CD4-positive, CD25-positive, alpha-beta regulatory T cell (primary cell): ENCODE data around the gene PPP2R2D. TPM values are rescaled to one million over a fixed set of nuclear protein-coding genes. Genes with fewer than 3 reads are reported as not detected.
"Not testable (repeated sequence)": the region's sequence is repeated elsewhere in the genome, so short reads cannot be mapped to it uniquely, and the experiment has no call there.

Experiments
- ATAC-seq, 2 donors: fragments of 150-1000 bp; cut with Tn5 transposase; one replicate each; pipeline ENCODE4 v1.10.0; 2021; ENCODE audit warnings: low read depth in 2 of 2, moderate number of reproducible peaks in 2 of 2, moderate library complexity in 1 of 2
- DNase-seq, 3 donors: peaks; one replicate each; pipeline versions ENCODE4 v3.0.0 to v3.0.0-alpha.2; 2012 to 2022; ENCODE audit warnings: mixed read lengths in 1 of 3
- H3K27ac ChIP-seq: one replicate; pipeline ENCODE4 v1.7.0; 2013; ENCODE audit warnings: mild to moderate bottlenecking, low read length; ENCODE audit not compliant: insufficient read depth, poor library complexity, severe bottlenecking
- H3K27me3 ChIP-seq: one replicate; pipeline ENCODE4 v1.7.0; 2013; ENCODE audit warnings: low read length; ENCODE audit not compliant: control insufficient read depth, insufficient read depth
- H3K36me3 ChIP-seq: one replicate; pipeline ENCODE4 v1.7.0; 2013; ENCODE audit warnings: mild to moderate bottlenecking, low read length, moderate library complexity; ENCODE audit not compliant: control insufficient read depth, insufficient read depth
- H3K4me1 ChIP-seq: 2 replicates; pipeline ENCODE4 v1.7.0; 2013; ENCODE audit warnings: mild to moderate bottlenecking, low read length; ENCODE audit not compliant: insufficient read depth, control insufficient read depth, poor library complexity, severe bottlenecking
- H3K4me3 ChIP-seq: one replicate; pipeline ENCODE4 v1.7.0; 2013; ENCODE audit warnings: low read depth, mild to moderate bottlenecking, low read length, moderate library complexity
- H3K9me3 ChIP-seq, 2 experiments: 1 replicate in 1 of 2; 2 replicates in 1 of 2; pipeline ENCODE4 v1.7.0; 2013; ENCODE audit warnings: low read length in 2 of 2, mild to moderate bottlenecking in 1 of 2, moderate library complexity in 1 of 2; ENCODE audit not compliant: control insufficient read depth in 2 of 2
- H3K27ac Mint-ChIP-seq, 3 donors: one replicate each; pipeline ENCODE4 v1.8.0; 2020 to 2022; ENCODE audit warnings: mild to moderate bottlenecking in 3 of 3, mixed read lengths in 3 of 3, moderate library complexity in 2 of 3
- H3K27me3 Mint-ChIP-seq: one replicate; pipeline ENCODE4 v1.8.0; 2022; ENCODE audit warnings: mild to moderate bottlenecking, mixed read lengths
- H3K36me3 Mint-ChIP-seq: one replicate; pipeline ENCODE4 v1.8.0; 2020; ENCODE audit warnings: mixed read lengths
- H3K4me1 Mint-ChIP-seq, 4 donors: one replicate each; pipeline ENCODE4 v1.8.0; 2020 to 2022; ENCODE audit warnings: mixed read lengths in 4 of 4, mild to moderate bottlenecking in 1 of 4
- H3K4me3 Mint-ChIP-seq, 4 donors: one replicate each; pipeline ENCODE4 v1.8.0; 2020 to 2022; ENCODE audit warnings: mild to moderate bottlenecking in 4 of 4, mixed read lengths in 4 of 4, moderate library complexity in 3 of 4
- H3K9me3 Mint-ChIP-seq, 7 donors: one replicate each; pipeline ENCODE4 v1.8.0; 2020 to 2022; ENCODE audit warnings: mixed read lengths in 7 of 7, mild to moderate bottlenecking in 3 of 7, moderate library complexity in 2 of 7
- polyA plus RNA-seq, 4 donors: library from polyadenylated mRNA; unstranded; fragments of 300-500 nt; fragmentation: Illumina TruSeq; gene quantifications; one replicate each; pipeline ENCODE4 v1.2.3, GENCODE V29; 2021
- total RNA-seq: library from RNA; stranded (reverse); gene quantifications from one replicate; pipeline ENCODE4 v1.2.3, GENCODE V29; 2022

Gene PPP2R2D
- total and polyA plus RNA-seq, 5 donors from 2014 or later: 23.8 to 48.1 (median 26.6) TPM

GRCh38 chr10:131912620-131913019, 11.8 kb downstream of the PPP2R2D start:
- H3K27ac Mint-ChIP-seq: peak overlapping the region in 1 of 3 donors; percentile 78
- Histone ChIP-seq H3K4me3 (no peak overlapping the region), H3K27ac (no peak overlapping the region), H3K4me1 (peaks cover 33% of the 10 kb centered on the region), H3K9me3 (no peaks in the 10 kb centered on the region), H3K27me3 (no peaks in the 10 kb centered on the region), H3K36me3 (peaks cover 29% of the 10 kb centered on the region)
- peaks cover 31% of the 10 kb centered on the region for H3K36me3 Mint-ChIP-seq
- ATAC-seq: no peak
- H3K9me3 Mint-ChIP-seq: peaks cover 0 to 1% (median 0%) of the 10 kb centered on the region in 7 donors
- no peaks in the 10 kb centered on the region for H3K27me3 Mint-ChIP-seq
- no peak overlapping the region for H3K4me3 Mint-ChIP-seq
- DNase-seq: no peak
- peaks cover 25 to 89% (median 61%) of the 10 kb centered on the region in 4 donors for H3K4me1 Mint-ChIP-seq

GRCh38 chr10:131915484-131915883, 14.7 kb downstream of the PPP2R2D start:
- no peaks in the 10 kb centered on the region for H3K9me3 ChIP-seq
- peaks cover 0 to 1% (median 0%) of the 10 kb centered on the region in 7 donors for H3K9me3 Mint-ChIP-seq
- H3K4me3 Mint-ChIP-seq: no peak overlapping the region
- no peak overlapping the region for H3K27ac ChIP-seq
- DNase-seq (no peak), ATAC-seq (no peak)
- H3K27me3 ChIP-seq: no peaks in the 10 kb centered on the region
- H3K4me3 ChIP-seq: no peak overlapping the region
- peaks cover 17 to 86% (median 54%) of the 10 kb centered on the region in 4 donors for H3K4me1 Mint-ChIP-seq
- H3K27ac Mint-ChIP-seq: no peak overlapping the region
- H3K4me1 ChIP-seq: peaks cover 13% of the 10 kb centered on the region
- peaks cover 22% of the 10 kb centered on the region for H3K36me3 Mint-ChIP-seq
- peaks cover 16% of the 10 kb centered on the region for H3K36me3 ChIP-seq
- no peaks in the 10 kb centered on the region for H3K27me3 Mint-ChIP-seq

GRCh38 chr10:131915990-131916766, 15.4 kb downstream of the PPP2R2D start:
- Histone ChIP-seq H3K27me3 (no peaks in the 10 kb centered on the region), H3K9me3 (no peaks in the 10 kb centered on the region), H3K36me3 (peaks cover 14% of the 10 kb centered on the region), H3K4me1 (peaks cover 15% of the 10 kb centered on the region), H3K4me3 (no peak overlapping the region), H3K27ac (no peak overlapping the region)
- no peaks in the 10 kb centered on the region for H3K27me3 Mint-ChIP-seq
- H3K9me3 Mint-ChIP-seq: peaks cover 0 to 1% (median 0%) of the 10 kb centered on the region in 7 donors
- peaks cover 22% of the 10 kb centered on the region for H3K36me3 Mint-ChIP-seq
- H3K4me1 Mint-ChIP-seq: peaks cover 20 to 86% (median 57%) of the 10 kb centered on the region in 4 donors
- ATAC-seq: no peak
- DNase-seq: no peak
- no peak overlapping the region for H3K4me3 Mint-ChIP-seq
- H3K27ac Mint-ChIP-seq: peak overlapping the region in 2 of 3 donors; percentile 38 to 46

GRCh38 chr10:131916767-131917160, 16.0 kb downstream of the PPP2R2D start:
- H3K9me3 Mint-ChIP-seq, H3K4me3 ChIP-seq, H3K27me3 ChIP-seq, H3K27ac ChIP-seq, ATAC-seq, H3K36me3 ChIP-seq, DNase-seq, H3K27me3 Mint-ChIP-seq, H3K9me3 ChIP-seq, H3K4me3 Mint-ChIP-seq: not testable (repeated sequence)
- peaks cover 18% of the 10 kb centered on the region for H3K4me1 ChIP-seq
- H3K4me1 Mint-ChIP-seq: peaks cover 17 to 86% (median 60%) of the 10 kb centered on the region in 4 donors
- H3K27ac Mint-ChIP-seq: peak overlapping the region in 2 of 3 donors; percentile 38 to 46
- H3K36me3 Mint-ChIP-seq: peaks cover 21% of the 10 kb centered on the region

GRCh38 chr10:131917496-131917895, 16.7 kb downstream of the PPP2R2D start:
- peaks cover 18% of the 10 kb centered on the region for H3K4me1 ChIP-seq
- not testable (repeated sequence) for H3K27ac ChIP-seq, H3K27me3 Mint-ChIP-seq, H3K27ac Mint-ChIP-seq, H3K27me3 ChIP-seq, ATAC-seq, H3K9me3 Mint-ChIP-seq, DNase-seq, H3K36me3 ChIP-seq, H3K9me3 ChIP-seq, H3K4me3 ChIP-seq, H3K4me3 Mint-ChIP-seq
- H3K4me1 Mint-ChIP-seq: peaks cover 21 to 88% (median 58%) of the 10 kb centered on the region in 4 donors
- H3K36me3 Mint-ChIP-seq: peaks cover 16% of the 10 kb centered on the region

GRCh38 chr10:131919461-131919860, 18.7 kb downstream of the PPP2R2D start:
- not testable (repeated sequence) for H3K4me3 ChIP-seq, DNase-seq, H3K4me3 Mint-ChIP-seq, H3K27me3 Mint-ChIP-seq, H3K36me3 ChIP-seq, H3K27me3 ChIP-seq, H3K4me1 ChIP-seq, H3K9me3 ChIP-seq, ATAC-seq, H3K36me3 Mint-ChIP-seq, H3K27ac ChIP-seq, H3K9me3 Mint-ChIP-seq
- peaks cover 14 to 78% (median 51%) of the 10 kb centered on the region in 4 donors for H3K4me1 Mint-ChIP-seq
- peak overlapping the region in 2 of 3 donors; percentile 52 to 68 for H3K27ac Mint-ChIP-seq

GRCh38 chr10:131920151-131920550, 19.3 kb downstream of the PPP2R2D start:
- DNase-seq: no peak
- H3K4me3 Mint-ChIP-seq: peak overlapping the region in 1 of 4 donors; percentile 32
- Histone ChIP-seq H3K27me3 (no peaks in the 10 kb centered on the region), H3K36me3 (no peaks in the 10 kb centered on the region), H3K4me1 (peaks cover 9% of the 10 kb centered on the region), H3K9me3 (peaks cover 4 to 9% of the 10 kb centered on the region in 2 experiments), H3K27ac (no peak overlapping the region), H3K4me3 (no peak overlapping the region)
- no peak for ATAC-seq
- peaks cover 14 to 76% (median 52%) of the 10 kb centered on the region in 4 donors for H3K4me1 Mint-ChIP-seq
- H3K9me3 Mint-ChIP-seq: peaks cover 0 to 3% (median 0%) of the 10 kb centered on the region in 7 donors
- H3K27me3 Mint-ChIP-seq: no peaks in the 10 kb centered on the region
- H3K27ac Mint-ChIP-seq: peak overlapping the region in 2 of 3 donors; percentile 29 to 68
- peaks cover 13% of the 10 kb centered on the region for H3K36me3 Mint-ChIP-seq
